HG02870 (cell line): ENCODE data around the gene SIRT2.
"Not testable (repeated sequence)": the region's sequence is repeated elsewhere in the genome, so short reads cannot be mapped to it uniquely, and the experiment has no call there.

Source experiments
- ATAC-seq: cut with Tn5 transposase; IDR thresholded peaks from one replicate; pipeline ENCODE4 v1.9.1; 2021; ENCODE audit warnings: mild to moderate bottlenecking, moderate library complexity; ENCODE audit not compliant: unreplicated experiment

The SIRT2 gene

DNA sequence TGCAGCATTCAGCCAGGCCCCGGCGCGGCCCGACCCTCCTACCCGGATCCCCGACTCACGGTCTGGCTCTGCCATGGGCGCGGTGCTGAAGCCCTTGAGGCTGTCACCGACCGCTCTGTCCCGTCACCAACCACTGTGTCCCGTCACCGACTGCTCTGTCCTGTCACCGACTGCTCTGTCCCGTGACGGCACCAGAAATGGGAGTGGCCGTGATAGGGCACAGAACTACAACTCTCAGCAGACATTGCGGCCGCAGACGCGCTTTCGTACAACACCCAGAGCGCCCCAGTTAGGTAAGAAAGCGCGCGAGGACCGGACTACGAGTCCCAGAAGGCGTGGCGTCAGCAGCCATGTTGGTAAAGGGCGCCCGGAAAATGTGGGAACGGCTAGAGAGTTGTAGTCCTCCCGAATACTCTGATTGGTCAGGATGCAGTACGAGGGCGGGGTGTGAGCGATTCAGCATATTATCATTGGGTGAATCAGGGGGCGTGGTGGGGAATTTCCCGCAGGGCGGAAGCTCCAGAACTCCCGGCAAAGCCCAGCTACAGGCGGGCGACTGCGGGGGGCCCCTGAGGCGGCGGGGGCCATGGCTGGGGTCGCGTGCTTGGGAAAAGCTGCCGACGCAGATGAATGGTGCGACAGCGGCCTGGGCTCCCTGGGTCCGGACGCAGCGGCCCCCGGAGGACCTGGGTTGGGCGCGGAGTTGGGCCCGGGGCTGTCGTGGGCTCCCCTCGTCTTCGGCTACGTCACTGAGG lies at the start of gene SIRT2, which contains the start of gene NFKBIB:
TSS of gene SIRT2 (minus strand) at position 172 of the 755 bp plus-strand sequence. CDS start at position 75, 97 bp downstream.
TSS of gene NFKBIB (plus strand) at position 523 of the 755 bp plus-strand sequence. CDS start at position 587, 64 bp downstream.
- ATAC-seq, result peak; percentile 91

DNA sequence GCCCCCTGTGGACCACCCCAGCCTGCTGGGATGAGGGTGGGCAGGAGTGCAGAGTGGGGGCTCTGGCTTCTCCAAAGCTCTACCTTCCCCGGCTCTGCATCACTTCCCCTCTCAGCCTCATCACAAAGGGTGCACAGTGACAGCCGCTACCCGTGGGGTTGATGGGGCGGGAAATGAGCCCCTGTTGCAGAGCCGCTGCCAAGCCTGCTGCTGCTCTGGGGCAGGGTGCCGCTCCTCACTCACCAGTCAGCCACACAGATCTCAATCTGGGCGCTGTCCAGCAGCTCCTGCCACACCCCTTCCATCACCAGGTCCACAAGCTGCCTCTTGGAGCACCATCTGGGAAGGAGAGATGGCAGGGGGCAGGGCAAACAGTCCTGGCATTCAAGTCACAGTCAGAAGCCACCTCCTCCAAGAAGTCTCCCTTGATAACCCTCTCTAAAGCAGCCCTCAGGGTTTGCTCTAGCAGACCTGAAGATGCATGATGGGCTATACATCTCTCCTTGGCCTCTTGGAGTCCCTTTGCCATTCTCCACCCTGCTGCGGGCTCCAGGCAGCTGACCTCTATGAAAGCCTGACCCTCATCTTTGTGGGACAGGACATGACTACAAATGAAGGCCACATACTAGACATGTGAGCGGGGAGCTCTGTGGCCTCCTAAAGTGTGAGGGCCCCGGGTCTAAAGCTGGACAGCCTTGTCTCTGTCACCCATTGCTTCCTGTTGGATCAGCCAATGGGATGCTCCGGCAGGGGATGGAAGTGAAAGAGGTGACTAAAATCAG lies 47.0 kb upstream of the SIRT2 start:
- no peak for ATAC-seq

DNA sequence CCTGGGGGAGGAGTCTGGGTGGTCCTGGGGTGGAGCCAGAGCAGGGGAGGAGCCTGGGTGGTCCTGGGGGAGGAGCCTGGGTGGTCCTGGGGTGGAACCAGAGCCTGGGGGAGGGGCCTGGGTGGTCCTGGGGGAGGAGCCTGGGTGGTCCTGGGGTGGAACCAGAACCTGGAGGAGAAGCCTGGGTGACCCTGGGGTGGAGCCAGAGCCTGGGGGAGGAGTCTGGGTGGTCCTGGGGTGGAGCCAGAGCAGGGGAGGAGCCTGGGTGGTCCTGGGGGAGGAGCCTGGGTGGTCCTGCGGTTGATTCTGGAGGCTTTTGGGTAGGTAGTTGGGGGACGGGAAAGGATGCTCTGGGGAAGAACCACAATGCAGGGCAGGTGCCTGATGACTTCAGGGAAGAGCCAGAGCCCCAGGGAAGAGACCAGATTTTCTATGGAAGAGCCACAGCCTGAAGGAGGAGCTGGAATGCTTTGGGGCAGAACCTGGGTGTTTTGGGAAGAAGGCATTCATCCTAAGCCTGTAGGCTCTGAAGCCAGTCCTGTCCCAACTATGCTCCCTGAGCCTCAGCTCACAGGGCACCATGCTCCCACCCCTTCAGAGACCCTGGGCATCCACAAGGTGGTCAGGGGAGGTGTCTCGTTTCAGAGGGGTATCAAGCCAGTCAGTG lies 46.3 kb upstream of the SIRT2 start:
- ATAC-seq, result no peak

DNA sequence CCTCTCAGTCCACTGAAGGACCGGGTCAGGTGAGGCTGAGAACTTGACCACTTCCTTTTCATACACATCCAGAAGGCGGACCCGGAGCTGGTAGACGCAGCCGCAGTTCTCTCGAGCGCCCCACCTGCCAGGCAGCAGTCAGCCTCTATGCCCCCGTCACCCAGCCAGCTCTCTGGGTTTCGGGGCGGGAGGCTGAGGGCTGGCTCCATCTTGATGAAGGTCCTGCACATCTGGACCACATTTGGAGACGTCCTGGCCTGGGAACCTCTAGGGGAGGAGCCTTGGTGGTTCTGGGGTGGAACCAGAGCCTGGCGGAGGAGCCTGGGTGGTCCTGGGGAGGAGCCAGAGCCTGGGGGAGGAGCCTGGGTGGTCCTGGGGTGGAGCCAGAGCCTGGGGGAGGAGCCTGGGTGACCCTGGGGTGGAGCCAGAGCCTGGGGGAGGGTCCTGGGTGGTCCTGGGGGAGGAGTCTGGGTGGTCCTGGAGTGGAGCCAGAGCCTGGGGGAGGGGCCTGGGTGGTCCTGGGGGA lies 45.6 kb upstream of the SIRT2 start:
- no peak for ATAC-seq

DNA sequence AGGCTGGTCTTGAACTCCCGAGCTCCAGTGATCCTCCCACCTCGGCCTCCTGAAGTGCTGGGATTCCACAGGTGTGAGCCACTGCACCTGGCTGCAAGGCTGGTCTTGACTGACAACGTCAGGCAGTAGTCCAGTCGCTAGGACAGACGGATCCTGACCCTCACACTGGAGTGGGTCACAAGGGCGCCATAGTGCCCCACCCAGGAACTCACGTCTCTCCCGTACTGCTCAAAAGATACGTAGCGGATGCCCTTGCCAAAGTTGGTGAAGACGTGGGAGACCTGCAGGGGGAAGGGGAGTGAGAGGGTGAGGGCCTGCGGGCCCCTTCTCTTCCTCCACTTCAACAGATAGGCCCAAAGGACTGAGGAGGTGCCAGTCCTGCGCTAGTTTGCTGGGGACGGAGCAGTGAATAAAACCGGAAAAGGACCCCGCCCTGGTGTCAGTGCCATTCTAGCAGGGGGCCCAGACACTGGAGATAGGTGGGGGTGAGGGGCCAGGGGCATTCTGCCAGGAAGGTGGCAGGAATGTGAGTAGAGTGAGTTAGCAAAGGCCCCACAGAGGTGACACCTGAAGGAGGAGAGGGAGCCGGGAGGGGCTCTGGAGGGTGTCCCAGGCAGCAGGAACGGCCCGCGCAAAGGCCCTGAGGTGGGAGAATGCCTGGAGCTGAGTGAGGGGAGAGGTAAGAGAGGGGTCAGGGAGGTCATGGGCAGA lies 43.2 kb upstream of the SIRT2 start:
- ATAC-seq, result no peak

DNA sequence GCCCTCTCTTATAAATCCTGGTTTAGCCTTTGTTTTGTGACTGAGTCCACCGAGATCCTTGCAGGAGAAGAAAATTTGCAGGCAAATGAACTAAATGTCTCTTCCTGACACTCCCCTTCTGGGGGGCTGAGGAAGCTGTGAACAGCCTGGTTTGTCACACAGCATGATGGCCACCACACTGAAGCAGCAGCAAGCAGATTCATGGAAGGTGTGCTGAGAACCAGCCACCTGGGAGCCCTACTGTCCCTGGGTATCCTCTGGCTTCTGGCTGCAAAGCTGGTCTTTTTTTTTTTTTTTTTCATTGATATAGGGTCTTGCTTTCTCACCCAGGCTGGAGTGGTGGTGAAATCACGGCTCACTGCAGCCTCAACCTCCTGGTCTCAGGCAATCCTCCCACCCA lies 42.6 kb upstream of the SIRT2 start:
- no peak for ATAC-seq

DNA sequence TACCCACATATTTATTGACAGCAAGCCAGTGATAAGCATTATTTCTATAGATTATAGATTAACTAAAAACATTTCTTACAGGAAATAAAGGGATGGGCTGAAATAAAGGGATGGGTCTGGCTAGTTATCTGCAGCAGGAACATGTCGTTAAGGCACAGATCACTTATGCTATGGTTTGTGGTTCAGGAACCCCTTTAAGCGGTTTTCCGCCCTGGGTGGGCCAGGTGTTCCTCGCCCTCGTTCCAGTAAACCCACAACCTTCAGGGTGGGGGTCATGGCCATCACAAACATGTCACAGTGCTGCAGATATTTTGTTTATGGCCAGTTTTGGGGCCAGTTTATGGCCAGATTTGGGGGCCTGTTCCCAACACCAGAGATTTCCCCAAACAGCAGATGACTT lies 42.0 kb upstream of the SIRT2 start:
- ATAC-seq, result not testable (repeated sequence)

DNA sequence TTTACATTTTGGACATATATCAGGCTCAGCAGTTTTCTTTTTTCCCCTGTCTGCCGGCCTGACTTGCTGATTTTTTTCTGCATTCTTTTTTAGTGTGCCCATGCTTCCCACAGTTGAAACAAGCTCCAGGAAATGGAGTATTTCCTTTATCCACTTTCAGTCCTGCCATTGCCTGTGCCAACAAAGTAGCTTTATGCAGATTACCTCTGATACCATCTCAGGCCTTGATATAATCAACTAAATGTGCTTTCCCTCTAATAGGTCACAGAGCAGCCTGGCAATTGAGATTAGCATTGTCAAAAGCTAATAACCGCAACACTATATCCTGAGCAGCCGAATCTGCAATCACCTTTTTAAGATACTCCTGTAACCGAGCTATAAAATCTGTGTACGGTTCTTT lies 40.5 kb upstream of the SIRT2 start:
- no peak for ATAC-seq

DNA sequence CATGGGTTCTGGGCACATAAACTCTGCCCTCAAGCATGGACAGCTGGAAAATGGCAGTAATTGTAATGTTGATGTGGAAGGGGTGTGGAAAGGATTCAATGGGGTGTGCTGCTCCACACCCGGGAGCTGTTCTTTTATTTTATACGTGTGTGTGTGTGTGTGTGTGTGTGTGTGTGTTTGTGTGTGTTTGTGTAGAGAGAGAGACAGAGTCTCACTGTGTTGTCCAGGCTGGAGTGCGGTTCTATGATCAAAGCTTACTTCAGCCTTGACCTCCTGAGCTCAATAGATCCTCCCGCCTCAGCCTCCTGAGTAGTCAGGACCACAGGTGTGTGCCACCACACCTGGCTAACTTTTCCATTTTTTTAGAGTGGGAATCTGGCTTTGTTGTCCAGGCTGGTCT lies 34.1 kb upstream of the SIRT2 start:
- ATAC-seq, result no peak

DNA sequence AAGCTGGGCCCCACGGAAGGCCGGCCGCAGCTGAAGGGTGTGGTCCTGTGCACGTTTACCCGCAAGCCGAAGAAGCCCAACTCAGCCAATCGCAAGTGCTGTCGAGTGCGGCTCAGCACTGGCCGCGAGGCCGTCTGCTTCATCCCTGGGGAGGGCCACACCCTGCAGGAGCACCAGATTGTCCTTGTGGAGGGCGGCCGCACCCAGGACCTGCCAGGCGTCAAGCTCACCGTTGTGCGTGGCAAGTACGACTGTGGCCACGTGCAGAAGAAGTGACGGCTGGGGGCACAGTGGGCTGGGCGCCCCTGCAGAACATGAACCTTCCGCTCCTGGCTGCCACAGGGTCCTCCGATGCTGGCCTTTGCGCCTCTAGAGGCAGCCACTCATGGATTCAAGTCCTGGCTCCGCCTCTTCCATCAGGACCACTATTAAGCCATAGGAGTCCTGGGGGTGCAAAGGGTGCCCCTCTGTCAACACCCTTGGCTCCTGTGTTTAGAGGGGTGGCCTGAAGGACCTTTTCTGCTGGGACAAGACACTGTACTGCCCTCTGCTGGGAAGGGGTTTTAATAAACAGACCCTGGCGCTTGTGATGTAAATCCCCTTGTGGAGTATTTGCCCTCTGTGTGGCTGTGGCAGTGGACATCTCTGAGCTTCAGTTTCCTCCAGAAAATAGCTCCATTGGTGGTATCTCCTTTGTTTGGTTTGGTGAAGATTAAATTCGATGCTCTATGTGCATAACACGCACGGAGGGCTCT lies 33.2 kb upstream of the SIRT2 start:
- no peak for ATAC-seq

DNA sequence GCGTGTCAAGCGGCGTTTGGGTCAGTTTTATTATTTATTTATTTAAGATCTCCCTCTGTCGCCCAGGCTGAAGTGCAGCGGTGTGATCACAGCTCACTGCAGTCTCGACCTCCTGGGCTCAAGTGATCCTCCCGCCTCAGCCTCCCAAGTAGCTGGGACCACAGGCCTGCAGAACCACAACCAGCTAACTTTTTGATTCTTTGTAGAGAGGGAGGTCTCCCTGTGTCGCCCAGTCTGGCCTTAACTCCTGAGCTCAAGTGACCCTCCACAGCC lies 32.0 kb upstream of the SIRT2 start:
- ATAC-seq, result no peak

DNA sequence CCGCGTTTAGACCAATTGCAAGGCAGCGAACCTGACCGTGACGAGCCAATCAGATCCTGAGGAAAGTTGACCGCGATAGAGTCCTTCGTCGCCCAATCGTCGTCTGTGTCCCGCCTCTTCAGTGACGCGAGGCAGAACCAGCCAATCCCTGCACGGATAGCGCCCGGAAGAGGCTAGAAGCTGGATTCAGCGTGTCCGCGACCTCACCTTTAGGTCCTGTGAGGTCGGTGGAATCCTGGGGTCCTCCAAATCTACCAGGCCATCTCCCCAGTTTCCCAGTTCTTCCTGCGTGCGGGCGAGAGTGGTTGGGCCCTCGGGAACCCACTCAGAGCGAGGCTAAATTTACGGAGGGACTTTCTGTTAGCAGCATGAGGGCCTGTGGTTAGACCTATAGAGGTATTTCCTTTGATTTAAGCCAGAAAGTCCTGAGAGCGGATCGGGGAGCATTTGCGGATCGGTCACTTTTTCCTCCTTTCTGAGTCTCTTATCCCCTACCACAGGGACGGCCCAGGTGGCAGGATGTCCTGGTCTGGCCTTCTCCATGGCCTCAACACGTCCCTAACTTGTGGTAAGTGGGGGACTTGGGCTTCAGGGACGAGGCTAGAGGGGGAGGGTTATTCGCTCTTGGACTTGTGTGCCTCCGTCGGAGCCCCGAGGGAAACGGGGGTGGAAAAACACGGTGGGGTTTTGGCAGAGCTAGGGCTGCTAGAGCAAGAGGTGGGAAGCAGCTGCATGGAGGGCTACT lies 31.5 kb upstream of the SIRT2 start, which contains the start of gene MRPS12:
TSS of gene MRPS12 (plus strand) at position 169 of the 745 bp plus-strand sequence. CDS start at position 520, 351 bp downstream.
- peak; percentile 92 for ATAC-seq

DNA sequence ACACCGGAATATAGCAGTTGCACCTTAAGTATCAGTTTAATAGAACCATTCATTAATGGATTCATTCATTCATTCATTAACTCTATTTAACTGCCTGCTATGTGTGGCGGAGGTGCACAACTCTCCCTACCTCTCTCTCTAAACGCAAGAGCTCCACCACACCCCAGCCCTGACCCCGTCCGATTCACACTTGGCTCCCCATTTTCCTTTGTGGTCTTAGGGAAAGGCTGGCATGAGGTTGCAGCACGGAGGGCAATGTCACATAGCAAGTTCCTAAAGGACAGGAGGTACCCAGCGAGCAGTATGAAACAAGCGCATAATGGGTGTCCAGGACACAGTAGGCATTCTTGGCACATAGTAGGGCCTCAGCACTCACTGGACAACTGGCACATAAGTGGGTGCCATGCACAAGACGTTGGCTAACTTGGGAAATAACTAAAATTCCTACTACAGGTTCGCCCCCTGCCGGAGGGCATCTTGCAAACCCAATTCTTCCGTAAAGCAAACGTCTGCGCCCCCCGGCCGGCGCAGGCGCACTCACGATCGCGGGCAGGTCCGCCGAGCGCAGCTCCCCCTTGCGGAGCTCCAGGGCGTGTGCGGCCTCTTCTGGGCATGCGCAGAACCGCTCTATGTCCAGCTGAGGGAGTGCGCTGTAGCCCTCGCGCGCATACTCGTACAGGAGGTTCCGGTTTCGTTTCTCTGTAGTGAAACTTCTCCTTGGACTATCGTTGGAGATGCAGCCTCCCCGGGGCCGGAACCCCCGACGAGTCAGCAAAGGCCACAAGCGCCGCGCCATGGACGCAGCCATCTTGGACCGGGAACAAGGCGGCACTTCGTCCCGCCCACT lies 30.7 kb upstream of the SIRT2 start, which contains the start of gene SARS2:
TSS of gene SARS2 (minus strand) at position 835 of the 847 bp plus-strand sequence. CDS start at position 808, 27 bp downstream.
- peak; percentile 68 for ATAC-seq

DNA sequence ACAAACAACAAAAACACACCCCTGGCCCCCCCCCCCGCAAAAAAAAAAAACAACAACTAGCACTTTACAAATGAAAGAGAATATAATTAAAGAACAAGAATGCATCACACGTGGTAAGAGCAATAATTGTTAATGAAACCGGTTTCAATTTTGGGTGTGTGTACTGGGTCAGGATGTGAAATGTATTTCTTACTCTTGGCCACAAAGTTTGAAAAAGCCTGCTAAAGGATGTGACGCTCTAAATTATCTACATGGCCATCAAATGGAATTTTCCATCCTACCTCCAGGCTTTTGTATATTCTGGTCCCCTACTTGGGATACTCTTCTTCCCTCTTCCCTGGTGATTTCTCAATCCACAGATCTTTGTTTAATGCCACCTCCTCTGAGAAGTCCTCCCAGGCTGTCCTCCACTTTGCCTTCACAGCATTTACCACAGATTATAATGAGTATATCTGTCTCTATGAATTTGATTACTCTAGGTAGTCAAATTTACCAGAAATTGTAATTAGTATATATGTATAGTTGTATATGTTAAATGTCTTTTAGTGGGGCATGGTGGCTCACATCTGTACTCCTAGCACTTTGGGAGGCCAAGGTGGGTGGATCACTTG lies 29.1 kb upstream of the SIRT2 start:
- no peak for ATAC-seq

DNA sequence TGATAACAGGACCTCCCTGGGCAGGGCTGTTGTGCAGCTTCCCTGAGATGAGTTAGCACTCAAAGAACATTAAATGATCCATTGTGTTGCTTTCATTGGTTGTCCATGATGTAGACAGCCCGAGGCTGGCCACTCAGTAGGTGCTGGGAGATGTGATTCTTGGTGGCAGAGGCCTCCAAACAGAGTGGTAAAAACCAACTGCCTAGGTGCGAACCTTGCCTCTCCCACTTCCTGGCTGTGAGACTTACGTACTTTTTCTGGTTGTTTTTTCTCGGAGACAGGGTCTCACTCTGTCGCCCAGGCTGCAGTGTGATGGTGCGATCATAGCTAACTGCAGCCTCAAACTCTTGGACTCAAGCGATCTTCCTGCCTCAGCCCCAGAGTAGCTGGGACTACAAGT lies 25.0 kb upstream of the SIRT2 start:
- no peak for ATAC-seq

DNA sequence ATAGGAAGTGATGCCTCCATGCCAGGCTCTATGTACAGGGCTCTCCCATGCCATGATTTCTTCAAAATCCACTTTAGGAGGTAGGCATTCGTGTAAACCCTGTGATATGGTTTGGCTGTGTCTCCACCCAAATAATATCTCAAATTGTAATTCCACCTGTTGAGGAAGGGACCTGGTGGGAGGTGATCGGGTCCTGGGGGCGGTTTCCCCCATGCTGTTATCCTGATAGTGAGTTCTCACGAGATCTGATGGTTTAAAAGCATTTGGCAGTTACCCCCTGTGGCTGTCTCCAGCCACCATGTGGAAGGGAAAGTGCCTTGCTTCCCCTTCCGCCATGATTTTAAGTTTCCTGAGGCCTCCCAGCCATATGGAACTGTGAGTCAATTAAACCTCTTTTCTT lies 23.1 kb upstream of the SIRT2 start:
- no peak for ATAC-seq

DNA sequence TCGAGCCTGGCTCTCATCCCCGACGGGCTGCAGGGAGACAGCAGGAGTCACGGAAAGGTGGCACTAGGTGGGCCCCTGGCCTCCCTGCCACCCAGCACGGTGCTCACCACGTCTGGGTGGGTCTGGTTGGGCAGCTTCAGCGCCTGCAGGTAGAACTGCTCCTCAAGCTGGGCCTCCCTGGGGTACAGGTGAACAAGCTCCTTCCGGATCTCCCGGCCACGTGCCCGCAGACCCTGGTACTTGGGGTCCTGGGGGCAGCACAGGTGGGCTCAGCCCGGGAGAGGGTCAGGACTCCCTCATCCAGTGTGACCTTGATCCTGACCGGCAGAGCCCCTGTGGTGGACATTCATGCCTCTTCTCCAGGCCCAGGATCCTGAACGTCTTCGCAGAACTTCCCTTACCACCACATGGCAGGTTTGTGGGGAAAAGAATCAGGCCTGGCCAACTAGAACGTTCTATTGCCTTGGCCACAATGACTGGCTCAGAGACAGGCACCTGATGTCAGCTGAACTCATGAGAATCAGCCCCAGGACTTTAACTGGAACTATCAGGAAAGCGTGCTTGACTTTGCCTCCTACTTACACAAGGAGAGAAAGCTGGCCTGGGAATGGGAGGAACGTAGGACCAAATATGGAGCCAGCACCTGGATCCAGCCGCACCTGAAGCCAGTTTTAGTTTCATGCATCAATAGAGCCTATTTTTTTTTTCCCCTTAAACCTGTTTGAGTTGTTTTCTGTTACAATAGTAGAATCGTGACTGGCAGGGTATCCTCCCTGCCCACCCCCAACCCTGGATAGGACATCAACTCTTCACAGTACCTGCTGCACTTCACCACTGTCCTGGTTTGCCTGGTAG lies 22.2 kb upstream of the SIRT2 start:
- no peak for ATAC-seq
